GM19239 (cell line): ENCODE data around the gene L1TD1.
"Not testable (repeated sequence)": the region's sequence is repeated elsewhere in the genome, so short reads cannot be mapped to it uniquely, and the experiment has no call there.

Experiments used
- DNase-seq: peaks from one replicate; pipeline ENCODE4 v3.0.0; 2011; ENCODE audit warnings: low spot score; ENCODE audit not compliant: insufficient read length
- FAIRE-seq: peaks from 2 replicates; lab custom pipeline; 2011; peaks lifted over from hg19 to GRCh38; lab: Jason Lieb, UNC

Gene L1TD1

DNA sequence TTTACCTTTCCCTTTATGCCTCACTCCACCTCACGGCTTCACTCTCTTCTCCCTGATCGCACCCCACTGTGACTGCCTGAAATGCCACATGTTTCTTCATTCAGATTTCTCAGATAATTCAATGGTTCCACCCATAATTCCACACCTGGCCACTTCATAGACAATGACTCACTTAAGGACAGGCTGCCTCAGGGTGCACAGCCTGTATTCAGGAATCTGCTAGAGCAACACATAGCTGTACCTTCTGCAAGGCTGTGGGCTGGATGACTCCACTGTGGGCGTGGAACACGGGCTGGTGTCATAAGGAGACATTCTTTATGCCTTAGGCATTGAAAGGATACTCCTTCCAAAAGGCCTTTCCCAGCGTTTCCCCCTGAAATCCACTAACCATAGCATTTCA is 36.1 kb downstream of the L1TD1 start:
- FAIRE-seq (no peak), DNase-seq (no peak)

DNA sequence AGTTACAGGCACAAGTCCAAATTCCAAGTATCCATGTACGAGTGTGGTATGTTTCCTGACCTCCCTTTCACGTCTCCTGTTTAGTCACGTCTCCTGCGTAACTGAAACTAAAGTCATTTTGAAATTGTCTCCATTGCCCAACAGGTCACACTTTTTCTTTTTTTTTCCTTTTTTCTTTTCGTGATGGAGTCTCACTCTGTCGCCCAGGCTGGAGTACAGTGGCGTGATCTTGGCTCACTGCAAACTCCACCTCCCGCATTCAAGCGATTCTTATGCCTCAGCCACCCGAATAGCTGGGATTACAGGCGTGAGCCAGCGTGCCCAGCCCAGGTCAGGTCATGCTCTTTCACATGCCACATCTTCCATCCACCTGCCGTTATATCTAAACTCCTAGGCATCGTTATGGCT is 38.2 kb downstream of the L1TD1 start:
- FAIRE-seq (no peak), DNase-seq (no peak)

DNA sequence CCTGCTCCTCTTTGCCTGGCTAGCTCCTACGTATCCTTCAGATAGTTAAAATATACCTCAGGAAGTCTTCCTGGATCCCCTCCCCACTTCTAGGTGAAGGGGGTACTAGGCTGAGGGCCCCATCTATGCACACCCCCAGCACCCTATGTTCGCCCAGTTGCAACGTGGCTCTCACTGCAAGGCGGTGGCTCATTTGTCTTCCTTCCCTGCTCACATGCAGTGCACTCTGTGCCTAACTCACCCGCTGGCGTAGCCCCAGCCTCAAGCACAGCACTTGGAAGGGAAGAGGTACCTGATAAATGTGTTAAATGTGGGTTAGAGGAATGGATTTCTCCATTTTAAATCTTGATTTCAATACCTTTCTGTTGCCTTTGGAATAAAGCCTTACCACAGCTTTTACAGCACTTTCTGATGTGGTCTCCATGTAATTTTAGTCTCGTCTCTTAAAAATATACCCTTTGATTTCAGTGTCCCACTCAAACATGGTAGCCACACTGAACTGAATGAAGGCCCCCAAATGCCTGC is 39.3 kb downstream of the L1TD1 start:
- DNase-seq (no peak), FAIRE-seq (no peak)

DNA sequence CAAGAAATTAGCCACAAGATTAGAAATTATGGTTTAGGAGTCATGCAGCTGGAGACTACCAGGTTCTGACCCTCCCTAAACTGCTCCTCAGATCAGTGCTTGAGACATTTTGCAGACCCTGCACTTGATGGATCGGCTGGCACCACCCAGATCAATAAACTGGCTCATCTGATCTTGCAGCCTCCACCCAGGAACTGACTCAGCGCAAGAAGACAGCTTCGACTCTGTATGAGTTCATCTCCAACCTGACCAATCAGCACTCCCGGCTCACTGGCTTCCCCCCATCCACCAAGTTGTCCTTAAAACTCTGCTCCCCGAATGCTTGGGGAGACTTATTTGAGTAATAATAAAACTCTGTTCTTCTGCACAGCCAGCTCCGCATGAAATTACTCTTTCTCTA is 40.0 kb downstream of the L1TD1 start:
- DNase-seq (no peak), FAIRE-seq (no peak)

DNA sequence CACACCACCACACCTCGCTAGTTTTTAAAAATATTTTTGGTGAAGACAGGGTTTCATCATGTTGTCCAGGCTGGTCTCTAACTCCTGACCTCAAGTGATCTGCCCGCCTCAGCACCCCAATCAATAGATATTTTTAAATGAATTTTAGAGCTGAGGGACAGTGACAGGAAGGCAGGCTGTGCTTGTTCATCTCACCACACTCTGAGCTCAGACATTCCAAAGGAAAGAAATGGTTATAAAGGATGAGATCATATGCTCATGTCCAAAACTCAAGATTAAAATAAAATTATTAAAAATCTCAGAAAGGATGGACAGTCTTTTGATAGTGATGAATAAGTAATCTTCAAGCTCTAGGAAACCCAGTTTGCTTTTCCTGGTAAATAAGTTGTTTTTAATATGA is 40.9 kb downstream of the L1TD1 start:
- no peak for FAIRE-seq
- no peak for DNase-seq

DNA sequence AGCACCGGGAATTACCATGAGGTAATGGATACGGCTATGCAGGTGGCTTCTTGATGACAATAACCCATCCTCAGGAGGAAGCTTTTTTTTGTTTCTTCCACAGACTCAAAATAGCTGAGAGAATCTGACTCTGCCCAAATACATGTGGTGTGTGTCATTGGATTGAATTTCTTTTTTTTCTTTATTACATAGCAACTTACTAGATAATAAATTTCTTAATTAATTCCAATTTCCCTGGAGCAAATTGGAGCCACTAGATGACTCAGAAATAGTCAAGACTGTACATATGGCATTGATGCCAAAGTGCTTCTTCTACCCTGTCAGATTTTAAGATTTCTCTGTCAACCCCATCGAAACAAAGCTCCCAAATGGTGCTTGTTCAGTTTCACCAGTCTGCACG is 42.7 kb downstream of the L1TD1 start:
- FAIRE-seq = no peak
- DNase-seq = no peak

DNA sequence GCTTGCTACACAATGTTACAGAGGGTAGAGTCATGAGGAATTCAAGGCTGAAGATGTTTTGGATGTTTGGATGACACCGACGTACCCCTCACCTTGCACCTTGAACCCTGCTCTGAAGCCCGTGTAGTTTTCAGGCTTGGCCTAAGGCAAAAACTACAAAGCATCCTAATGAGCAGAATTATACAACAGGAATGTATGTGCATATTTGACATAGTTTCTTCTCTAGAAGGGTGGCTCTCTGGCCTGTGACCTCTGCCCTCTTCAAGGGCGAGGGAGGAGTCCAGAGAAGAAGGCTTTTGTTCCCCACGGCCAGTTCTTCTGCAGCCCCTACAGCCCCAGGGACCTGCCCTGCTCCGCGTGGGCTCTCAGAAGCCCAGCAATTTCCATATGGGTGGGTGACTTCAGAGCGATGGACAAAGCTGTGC is 43.3 kb downstream of the L1TD1 start:
- FAIRE-seq (no peak), DNase-seq (no peak)

DNA sequence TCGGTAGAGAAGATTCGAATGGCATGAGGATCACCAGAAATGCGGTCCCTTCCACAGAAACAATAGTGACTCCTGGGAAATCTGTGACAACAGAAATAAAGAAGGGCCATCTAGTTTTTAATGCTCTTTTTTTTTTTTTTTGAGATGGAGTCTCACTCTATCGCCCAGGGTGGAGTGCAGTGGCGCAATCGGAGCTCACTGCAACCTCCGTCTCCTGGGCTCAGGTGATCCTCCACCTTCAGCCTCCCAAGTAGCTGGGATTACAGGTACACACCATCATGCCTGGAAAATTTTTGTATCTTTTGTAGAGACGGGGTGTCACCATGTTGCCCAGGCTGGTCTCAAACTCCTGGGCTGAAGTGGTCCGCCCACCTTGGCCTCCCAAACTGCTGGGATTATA is 43.9 kb downstream of the L1TD1 start:
- no peak for DNase-seq
- FAIRE-seq = no peak

DNA sequence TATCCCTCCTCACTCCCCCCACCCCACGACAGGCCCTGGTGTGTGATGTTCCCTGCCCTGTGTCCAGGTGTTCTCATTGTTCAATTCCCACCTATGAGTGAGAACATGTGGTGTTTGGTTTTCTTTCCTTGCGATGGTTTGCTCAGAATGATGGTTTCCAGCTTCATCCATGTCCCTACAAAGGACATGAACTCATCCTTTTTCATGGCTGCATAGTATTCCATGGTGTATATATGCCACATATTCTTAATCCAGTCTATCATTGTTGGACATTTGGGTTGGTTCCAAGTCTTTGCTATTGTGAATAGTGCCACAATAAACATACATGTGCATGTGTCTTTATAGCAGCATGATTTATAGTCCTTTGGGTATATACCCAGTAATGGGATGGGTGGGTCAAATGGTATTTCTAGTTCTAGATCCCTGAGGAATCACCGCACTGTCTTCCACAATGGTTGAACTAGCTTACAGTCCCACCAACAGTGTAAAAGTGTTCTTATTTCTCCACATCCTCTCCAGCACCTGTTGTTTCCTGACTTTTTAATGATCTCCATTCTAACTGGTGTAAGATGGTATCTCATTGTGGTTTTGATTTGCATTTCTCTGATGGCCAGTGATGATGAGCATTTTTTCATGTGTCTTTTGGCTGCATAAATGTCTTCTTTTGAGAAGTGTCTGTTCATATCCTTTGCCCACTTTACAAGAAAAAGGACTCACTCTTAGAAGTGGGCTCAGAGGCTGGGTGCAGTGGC is 45.2 kb downstream of the L1TD1 start:
- not testable (repeated sequence) for DNase-seq, FAIRE-seq

DNA sequence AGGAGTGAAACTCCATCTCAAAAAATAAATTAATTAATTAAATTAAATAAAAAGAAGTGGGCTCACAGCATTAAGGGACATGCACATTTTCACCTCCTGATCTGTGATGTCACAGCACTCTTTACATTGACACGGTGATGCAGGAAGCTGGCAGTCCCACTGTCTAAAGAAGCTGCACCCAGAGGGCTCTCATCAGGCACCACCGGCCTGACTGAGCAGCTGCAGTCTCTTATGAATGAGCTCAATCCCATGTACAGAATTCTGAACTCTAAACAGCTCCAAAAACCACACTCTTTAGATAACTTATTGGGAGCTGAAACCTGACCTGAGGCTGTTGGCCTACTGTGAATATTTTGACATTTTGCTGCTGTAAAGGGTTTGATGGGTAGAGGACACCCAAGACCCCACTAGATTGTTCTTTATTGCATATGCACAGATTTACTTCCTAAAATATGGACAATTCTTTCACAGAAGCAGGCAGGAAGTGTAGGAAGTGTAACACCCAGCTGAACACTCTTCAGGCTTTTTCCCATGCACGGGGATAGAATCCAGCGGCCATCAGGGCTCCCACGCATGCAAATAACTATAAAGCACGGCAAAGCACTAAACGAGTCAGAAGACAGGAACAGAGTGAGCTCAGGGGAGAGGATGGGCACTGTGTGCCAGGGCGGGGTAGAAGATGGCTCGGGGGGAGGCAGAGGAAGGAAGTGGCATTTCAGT is 46.2 kb downstream of the L1TD1 start:
- DNase-seq (no peak), FAIRE-seq (no peak)

DNA sequence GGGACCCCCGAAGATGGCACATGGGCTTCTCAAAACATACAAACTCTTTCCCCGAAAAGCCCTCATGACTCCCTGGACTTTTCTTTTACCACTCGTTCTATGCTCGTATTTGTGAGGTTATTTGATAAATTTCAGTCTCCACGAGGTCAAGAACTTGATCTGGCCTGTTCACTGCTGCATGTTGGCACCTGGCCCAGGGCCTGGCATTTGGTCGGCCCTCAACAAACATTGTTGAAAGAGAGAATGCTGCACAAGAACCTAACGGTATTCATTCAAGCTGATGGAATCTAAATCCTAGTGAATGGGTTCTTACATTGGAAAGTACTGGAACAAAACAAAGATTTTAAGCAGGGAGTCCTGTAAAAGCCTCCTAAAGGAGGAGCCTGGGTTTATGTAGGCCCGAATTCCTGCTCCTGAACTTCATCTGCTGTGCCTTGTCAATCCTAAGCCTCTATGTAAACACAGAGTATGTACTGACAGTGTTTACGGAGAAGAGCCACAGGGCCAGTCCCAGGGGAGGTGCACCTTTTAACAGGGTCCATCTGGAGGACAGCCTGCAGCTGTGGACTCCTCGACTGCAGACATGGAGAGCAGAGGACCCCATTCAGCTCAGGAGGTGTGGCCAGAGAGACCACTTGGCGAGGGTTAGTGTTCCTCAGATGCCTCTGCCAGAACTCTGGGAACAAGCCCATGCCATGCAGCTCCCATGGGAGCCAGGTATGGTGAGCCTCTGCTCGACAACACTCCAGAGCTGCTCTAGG is 46.9 kb downstream of the L1TD1 start:
- DNase-seq (no peak), FAIRE-seq (no peak)

DNA sequence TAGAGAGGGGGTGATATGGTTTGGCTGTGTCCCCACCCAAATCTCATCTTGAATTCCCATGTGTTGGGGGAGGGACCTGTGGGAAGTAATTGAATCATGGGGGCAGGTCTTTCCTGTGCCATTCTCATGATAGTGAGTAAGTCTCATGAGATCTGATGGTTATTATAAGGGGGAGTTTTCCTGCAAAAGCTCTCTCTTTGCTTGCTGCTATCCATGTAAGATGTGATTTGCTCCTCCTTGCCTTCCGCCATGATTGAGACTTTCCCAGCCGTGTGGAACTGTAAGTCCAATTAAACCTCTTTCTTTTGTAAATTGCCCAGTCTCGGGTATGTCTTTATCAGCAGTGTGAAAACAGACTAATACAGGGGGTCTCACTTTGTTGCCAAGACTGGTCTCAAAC is 49.7 kb downstream of the L1TD1 start:
- not testable (repeated sequence) for FAIRE-seq, DNase-seq

DNA sequence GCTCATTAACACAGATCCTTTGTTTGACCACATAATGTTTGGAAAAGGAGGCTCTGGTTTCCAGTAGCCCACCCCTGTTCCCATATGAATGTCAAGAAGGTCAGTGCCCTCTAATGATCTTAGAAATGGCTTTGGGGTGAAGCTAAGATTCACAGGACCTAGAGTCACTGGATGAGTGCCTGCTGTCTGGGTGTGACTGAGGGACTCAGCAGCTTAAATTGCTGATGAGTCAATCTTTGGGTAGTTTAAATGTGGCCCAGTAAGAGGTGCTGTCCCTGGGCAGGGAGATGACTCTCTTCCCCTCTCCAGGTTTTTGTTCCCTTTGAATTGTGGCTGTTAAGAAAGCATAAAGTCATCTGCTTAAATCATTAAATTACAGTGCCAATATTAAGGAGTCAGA is 50.6 kb downstream of the L1TD1 start:
- DNase-seq (no peak), FAIRE-seq (no peak)

DNA sequence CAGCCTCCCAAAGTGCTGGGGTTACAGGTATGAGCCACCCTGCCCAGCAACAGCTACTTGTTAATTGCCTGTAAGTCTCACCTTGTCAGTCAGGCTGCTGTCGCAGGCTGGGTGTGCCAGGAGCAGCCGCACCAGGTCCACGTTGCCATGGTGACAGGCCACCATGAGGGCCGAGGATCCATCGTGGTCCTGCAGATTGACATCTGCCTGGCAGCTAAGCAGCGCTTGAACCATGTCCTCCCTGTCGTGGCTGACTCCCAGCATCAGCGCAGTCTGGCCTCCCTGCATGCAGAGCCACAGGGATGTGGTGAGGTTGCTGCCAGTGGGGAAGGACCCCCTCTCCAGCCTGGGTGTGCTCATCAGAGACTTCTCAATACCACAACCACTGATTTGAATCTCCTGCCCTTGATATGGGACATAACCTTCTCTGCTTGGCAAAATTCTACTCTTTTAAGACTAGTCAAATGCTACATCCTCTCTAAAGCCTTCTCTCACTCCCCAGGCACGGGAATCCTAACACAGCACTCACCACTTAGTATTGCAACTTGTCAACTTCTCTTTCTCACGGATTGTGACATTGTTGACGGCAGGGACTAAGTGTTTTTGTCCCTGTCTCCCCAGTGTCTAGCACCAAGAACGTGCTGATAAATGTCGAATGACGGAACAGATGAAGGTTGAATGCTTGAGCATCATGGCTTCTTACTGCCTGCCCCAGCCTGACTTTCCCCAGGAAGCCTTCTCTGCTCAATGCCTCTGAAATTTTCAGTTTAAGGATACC is 52.9 kb downstream of the L1TD1 start:
- DNase-seq = no peak
- no peak for FAIRE-seq

DNA sequence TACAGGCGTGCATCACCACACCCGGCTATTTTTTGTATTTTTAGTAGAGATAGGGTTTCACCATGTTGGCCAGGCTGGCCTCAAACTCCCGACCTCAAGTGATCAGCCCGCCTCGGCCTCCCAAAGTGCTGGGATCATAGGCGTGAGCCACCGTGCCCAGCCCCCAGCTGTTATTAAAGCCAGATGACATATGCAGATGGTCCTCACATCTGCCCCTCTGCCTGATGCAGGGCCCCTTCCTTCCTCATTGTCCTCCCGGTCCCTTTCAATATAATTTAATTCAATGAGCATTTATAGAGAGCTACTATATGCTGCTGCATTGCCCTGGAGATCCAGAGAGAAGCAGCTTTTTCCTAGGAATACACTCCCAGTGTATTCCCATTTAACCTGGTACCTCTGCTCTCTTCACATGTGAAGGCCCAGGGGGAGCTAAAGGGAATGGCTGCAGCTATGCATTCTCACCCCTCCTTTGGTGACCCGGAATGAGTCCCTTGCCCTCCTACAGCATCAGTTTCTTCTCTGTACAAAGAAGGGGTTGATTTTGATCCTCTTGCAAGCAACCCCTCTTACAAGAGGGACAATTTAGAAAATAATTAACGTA is 55.6 kb downstream of the L1TD1 start:
- FAIRE-seq (no peak), DNase-seq (no peak)

DNA sequence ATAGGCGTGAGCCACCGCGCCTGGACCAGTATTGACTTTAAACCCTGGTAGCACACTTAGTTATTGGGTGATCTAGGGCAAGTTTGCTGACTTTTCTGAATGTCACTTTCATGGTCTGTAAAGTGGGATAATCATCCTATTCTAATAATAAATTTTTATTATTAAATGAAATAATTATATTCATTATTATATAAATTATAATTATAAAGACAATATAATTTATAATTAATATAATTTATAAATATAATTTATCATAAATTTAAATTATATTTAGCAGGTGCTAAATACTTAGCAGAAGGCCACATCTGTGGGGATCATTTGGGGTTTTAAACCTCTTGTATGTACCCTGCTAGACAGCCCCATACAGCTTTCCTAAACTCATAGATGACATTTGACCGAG is 64.9 kb downstream of the L1TD1 start:
- DNase-seq = no peak
- no peak for FAIRE-seq

DNA sequence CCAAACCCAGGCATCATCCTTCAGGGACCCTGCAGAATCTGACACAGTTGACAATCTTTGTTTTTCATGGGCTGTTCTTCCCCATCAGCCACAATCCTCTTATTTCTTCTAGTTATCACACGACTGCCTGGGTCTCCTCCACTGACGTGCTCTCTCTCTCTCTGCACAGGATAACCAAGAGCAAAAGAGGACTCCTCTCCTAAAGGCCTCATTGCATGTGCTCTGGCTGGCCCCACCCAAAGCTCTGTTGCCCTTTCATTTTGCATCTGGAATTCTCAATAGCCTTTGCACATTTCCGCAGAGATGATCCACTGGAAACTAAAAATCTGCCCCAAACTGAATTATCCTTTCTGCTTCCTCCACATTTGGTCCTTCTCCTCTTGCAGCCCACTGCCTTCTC is 66.0 kb downstream of the L1TD1 start:
- FAIRE-seq = no peak
- no peak for DNase-seq
